NCI-H460 (cell line): ENCODE measurements around the gene MAGEC3. TPM values are rescaled to one million over a fixed set of nuclear protein-coding genes. Genes with fewer than 3 reads are reported as not detected.

Experiments
- DNase-seq: peaks from one replicate; pipeline ENCODE4 v3.0.0-alpha.2; 2016; ENCODE audit warnings: low read depth; ENCODE audit errors: extremely low read depth
- total RNA-seq: library from RNA; depleted of rRNA; stranded (reverse); fragments of >200 nt; shearing (Covaris generic); gene quantifications from 2 replicates; pipeline ENCODE4 v1.2.3, GENCODE V29; 2014; rRNA removed

Gene MAGEC3
- total RNA-seq, 1 experiment from 2014 or later = not detected

DNA sequence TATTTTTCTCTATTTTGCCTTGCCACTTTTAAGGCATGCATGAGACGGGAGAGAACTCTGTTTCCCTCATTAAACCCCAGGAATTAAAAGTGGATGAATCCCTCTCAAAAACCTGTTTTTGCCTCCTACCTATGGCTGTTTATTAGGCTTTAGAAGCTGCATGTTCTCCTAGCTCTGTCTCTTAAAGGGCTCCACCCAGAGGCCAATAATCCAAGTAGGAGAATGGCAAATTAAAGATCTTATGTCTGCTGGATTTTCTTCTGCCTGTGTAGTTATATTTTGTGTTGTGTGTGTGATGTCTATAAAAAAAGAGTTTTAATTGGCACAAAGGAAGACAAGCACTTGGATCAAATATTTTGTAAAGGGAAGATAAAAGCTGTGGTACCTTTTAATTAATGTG, 98.0 kb downstream of the MAGEC3 start:
- no peak for DNase-seq

DNA sequence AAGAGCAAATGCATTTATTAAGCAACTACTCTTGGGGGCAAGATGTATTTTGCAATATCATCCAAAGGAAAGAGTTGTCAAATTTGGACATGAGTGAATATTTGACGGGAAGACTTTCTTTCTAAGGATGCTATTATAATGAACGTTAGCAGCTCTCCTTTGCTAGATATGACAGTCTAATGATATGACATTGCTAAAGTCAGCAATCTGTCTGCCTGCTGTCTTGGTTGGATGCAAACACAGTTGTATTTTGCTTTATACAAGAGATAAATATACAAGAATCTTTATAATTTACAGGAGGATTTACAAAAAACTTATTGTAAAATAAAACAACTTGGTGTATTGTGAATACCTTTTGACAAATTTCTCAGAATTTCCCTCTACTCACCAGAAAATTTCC, 103.1 kb downstream of the MAGEC3 start:
- no peak for DNase-seq

- no peak for DNase-seq
Measured at GRCh38 chrX:141945426-141945825, 107.3 kb downstream of the MAGEC3 start.

DNA sequence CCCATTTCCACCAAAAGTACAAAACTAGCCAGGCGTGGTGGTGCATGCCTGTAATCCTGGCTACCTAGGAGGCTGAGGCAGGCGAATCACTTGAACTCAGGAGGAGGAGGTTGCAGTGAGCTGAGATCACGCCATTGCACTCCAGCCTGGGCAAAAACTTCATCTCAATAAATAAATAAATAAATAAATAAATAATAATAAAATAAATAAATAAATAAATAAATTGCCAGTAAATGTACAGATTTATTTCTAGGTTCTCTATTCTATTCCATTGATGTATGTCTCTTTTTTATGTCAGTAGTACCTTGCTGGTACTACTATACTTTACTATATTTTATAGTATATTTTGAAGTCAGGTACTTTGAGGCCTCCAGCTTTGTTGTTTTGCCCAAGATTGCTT, 109.2 kb downstream of the MAGEC3 start:
- no peak for DNase-seq

Other genes with a start within 250 kb of the MAGEC3 start
- gene SPANXA2, start 248.6 kb upstream of the MAGEC3 start, total RNA-seq = not detected in 2 replicates
- not detected in 2 replicates for gene SPANXD, start 139.6 kb upstream of the MAGEC3 start, total RNA-seq
- gene MAGEC1, start 65.6 kb downstream of the MAGEC3 start, total RNA-seq = not detected in 2 replicates